GM23338 (cell line): ENCODE results near the gene PLPP6. TPM values are rescaled to one million over a fixed set of nuclear protein-coding genes. Genes with fewer than 3 reads are reported as not detected.

Experiments used
- ATAC-seq: fragments of 200-7000 bp; cut with Tn5 transposase; 3 replicates; pipeline ENCODE4 v1.9.1; 2020
- DNase-seq: peaks from one replicate; pipeline ENCODE4 v3.0.0-alpha.2; 2015; ENCODE audit warnings: low spot score
- H2AFZ ChIP-seq: fragments of 200-600 bp; sonication (generic); 2 replicates; pipeline ENCODE4 v1.8.0; 2016; ENCODE audit warnings: antibody characterized with exemption, mild to moderate bottlenecking, moderate library complexity
- H3F3A ChIP-seq: fragments of 200-600 bp; sonication (generic); replicated peaks from 2 replicates; pipeline ENCODE4 v1.8.0; 2017; ENCODE audit warnings: antibody characterized with exemption, mixed run types, low read depth
- H3K27ac ChIP-seq: fragments of 200-600 bp; sonication (generic); 2 replicates; pipeline ENCODE4 v1.6.1; 2016; ENCODE audit warnings: low read depth
- H3K27me3 ChIP-seq: fragments of 200-600 bp; sonication (generic); 2 replicates; pipeline ENCODE4 v1.8.0; 2016; ENCODE audit warnings: mild to moderate bottlenecking, mixed run types, moderate library complexity; ENCODE audit not compliant: insufficient read depth
- H3K36me3 ChIP-seq: fragments of 200-600 bp; sonication (generic); 2 replicates; pipeline ENCODE4 v1.8.0; 2016; ENCODE audit warnings: mild to moderate bottlenecking; ENCODE audit not compliant: insufficient read depth
- H3K4me1 ChIP-seq: fragments of 200-600 bp; sonication (generic); 2 replicates; pipeline ENCODE4 v1.8.0; 2016; ENCODE audit warnings: mild to moderate bottlenecking, moderate library complexity; ENCODE audit not compliant: insufficient read depth
- H3K4me2 ChIP-seq: fragments of 200-600 bp; sonication (generic); 2 replicates; pipeline ENCODE4 v1.7.1; 2017; ENCODE audit warnings: mixed run types
- H3K4me3 ChIP-seq: fragments of 200-600 bp; sonication (generic); 2 replicates; pipeline ENCODE4 v1.6.1; 2016; ENCODE audit warnings: mixed run types
- H3K79me2 ChIP-seq: fragments of 200-600 bp; sonication (generic); replicated peaks from 2 replicates; pipeline ENCODE4 v1.8.0; 2017; ENCODE audit warnings: mild to moderate bottlenecking; ENCODE audit not compliant: insufficient read depth
- H3K9me2 ChIP-seq: fragments of 200-600 bp; sonication (generic); 2 replicates; pipeline ENCODE4 v1.8.0; 2017; ENCODE audit not compliant: insufficient read depth
- H4K20me1 ChIP-seq: fragments of 200-600 bp; sonication (generic); replicated peaks from 2 replicates; pipeline ENCODE4 v1.8.0; 2017; ENCODE audit warnings: mild to moderate bottlenecking; ENCODE audit not compliant: insufficient read depth
- H3K27ac Mint-ChIP-seq: 2 replicates; pipeline ENCODE4 v1.8.0; 2020; ENCODE audit warnings: inconsistent platforms, mild to moderate bottlenecking, moderate library complexity, mixed read lengths
- H3K27me3 Mint-ChIP-seq: 3 replicates; pipeline ENCODE4 v1.8.0; 2022; ENCODE audit warnings: low read depth, mild to moderate bottlenecking, moderate library complexity, mixed read lengths, inconsistent platforms; ENCODE audit not compliant: insufficient read depth, poor library complexity
- H3K36me3 Mint-ChIP-seq: 3 replicates; pipeline ENCODE4 v1.8.0; 2021; ENCODE audit warnings: low read depth, mild to moderate bottlenecking, inconsistent platforms, moderate library complexity, mixed read lengths
- H3K4me1 Mint-ChIP-seq: 3 replicates; pipeline ENCODE4 v1.8.0; 2020; ENCODE audit warnings: mild to moderate bottlenecking, inconsistent platforms, mixed read lengths
- H3K4me3 Mint-ChIP-seq: 3 replicates; pipeline ENCODE4 v1.8.0; 2021; ENCODE audit warnings: moderate library complexity, mild to moderate bottlenecking, inconsistent platforms, mixed read lengths
- H3K9me3 Mint-ChIP-seq: 3 replicates; pipeline ENCODE4 v1.8.0; 2020; ENCODE audit warnings: moderate library complexity, mild to moderate bottlenecking, inconsistent platforms, mixed read lengths
- CREB1 ChIP-seq: fragments of 250-450 bp; sonication (Bioruptor Pico); IDR thresholded peaks from 2 replicates; pipeline ENCODE4 v1.5.0; 2020; ENCODE audit warnings: low read depth, mild to moderate bottlenecking, moderate library complexity
- EZH2 ChIP-seq: fragments of 200-600 bp; sonication (generic); IDR thresholded peaks from one replicate; pipeline ENCODE4 v1.8.0; 2017; ENCODE audit warnings: antibody characterized with exemption, mild to moderate bottlenecking, low read depth; ENCODE audit not compliant: unreplicated experiment
- EZH2phosphoT487 ChIP-seq: fragments of 200-600 bp; sonication (generic); IDR thresholded peaks from one replicate; pipeline ENCODE4 v1.8.1; 2018; ENCODE audit warnings: antibody characterized with exemption; ENCODE audit not compliant: unreplicated experiment
- JUNB ChIP-seq: IDR thresholded peaks from one replicate; pipeline ENCODE4 v1.6.1; 2016; ENCODE audit warnings: antibody characterized with exemption; ENCODE audit not compliant: unreplicated experiment
- NANOG ChIP-seq: IDR thresholded peaks from 2 replicates; pipeline ENCODE4 v1.6.1; 2016; ENCODE audit warnings: antibody characterized with exemption, borderline replicate concordance
- POLR2AphosphoS5 ChIP-seq: IDR thresholded peaks from 2 replicates; pipeline ENCODE4 v1.6.1; 2016; ENCODE audit warnings: antibody characterized with exemption, low read depth
- STAT1 ChIP-seq: IDR thresholded peaks from one replicate; pipeline ENCODE4 v1.6.1; 2016; ENCODE audit warnings: antibody characterized with exemption; ENCODE audit not compliant: unreplicated experiment
- ZNF114 ChIP-seq: fragments of 250-450 bp; sonication (Bioruptor Pico); IDR thresholded peaks from 2 replicates; pipeline ENCODE4 v1.5.0; 2020; ENCODE audit warnings: mild to moderate bottlenecking, moderate library complexity
- polyA plus RNA-seq: library from polyadenylated mRNA; unstranded; fragments of >200 nt; fragmentation: Nextera tagmentation; extraction: Ambion mirVana; gene quantifications from 2 replicates; pipeline ENCODE4 v1.2.1, GENCODE V29; 2016
- total RNA-seq: library from RNA; depleted of rRNA; stranded (reverse); fragments of >200 nt; shearing (Covaris generic); gene quantifications from 2 replicates; pipeline ENCODE4 v1.2.3, GENCODE V29; 2014
- TF ChIP-seq, protein P1 (sequence below): IDR thresholded peaks from 2 replicates; pipeline ENCODE4 v1.6.1; 2016; ENCODE audit warnings: antibody characterized with exemption
- TF ChIP-seq, protein P2 (sequence below), 2 experiments: fragments of 200-600 bp in 1 of 2; sonication (generic) in 1 of 2; conservative IDR thresholded peaks; 2 replicates each; pipeline versions ENCODE4 v1.5.1 to v1.6.1; 2016 to 2017; ENCODE audit warnings: antibody characterized with exemption in 2 of 2, low read depth in 2 of 2, mild to moderate bottlenecking in 2 of 2, moderate library complexity in 1 of 2
- TF ChIP-seq, protein P3 (sequence below): IDR thresholded peaks from one replicate; pipeline ENCODE4 v1.6.1; 2018; ENCODE audit warnings: antibody characterized with exemption; ENCODE audit not compliant: unreplicated experiment

PLPP6 gene
- total and polyA plus RNA-seq, 2 experiments from 2014 or later = 6.3 to 13.2 TPM

DNA sequence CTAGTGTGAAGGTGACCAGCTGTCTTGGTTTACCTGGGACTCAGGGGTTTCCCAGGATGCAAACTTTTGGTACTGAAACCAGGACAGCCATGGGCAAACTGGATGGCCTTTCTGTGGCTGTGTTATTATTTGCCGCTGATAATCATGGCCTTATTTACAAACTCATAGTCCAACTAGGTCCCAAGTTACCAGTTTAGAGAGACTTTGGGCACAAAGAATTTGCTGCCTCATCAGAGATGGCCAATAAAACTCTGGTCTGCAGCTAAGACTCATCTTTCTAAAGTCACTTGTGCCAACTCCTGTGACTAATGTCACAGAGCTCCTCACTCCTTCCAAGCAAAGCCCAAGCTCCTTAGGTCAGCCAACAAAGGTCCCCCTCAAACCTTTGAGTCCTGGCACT is 47.5 kb upstream of the PLPP6 start:
- Histone ChIP-seq H3K27me3 (no peaks in the 10 kb centered on the region), H3K79me2 (no peaks in the 10 kb centered on the region), H3K36me3 (no peaks in the 10 kb centered on the region), H3K9me2 (no peaks in the 10 kb centered on the region), H3K4me2 (no peak overlapping the region), H2AFZ (no peak overlapping the region), H3K4me1 (no peaks in the 10 kb centered on the region), H3K27ac (no peak overlapping the region), H3F3A (no peaks in the 10 kb centered on the region), H4K20me1 (no peaks in the 10 kb centered on the region), H3K4me3 (no peak overlapping the region)
- TF ChIP-seq, protein P1, sequence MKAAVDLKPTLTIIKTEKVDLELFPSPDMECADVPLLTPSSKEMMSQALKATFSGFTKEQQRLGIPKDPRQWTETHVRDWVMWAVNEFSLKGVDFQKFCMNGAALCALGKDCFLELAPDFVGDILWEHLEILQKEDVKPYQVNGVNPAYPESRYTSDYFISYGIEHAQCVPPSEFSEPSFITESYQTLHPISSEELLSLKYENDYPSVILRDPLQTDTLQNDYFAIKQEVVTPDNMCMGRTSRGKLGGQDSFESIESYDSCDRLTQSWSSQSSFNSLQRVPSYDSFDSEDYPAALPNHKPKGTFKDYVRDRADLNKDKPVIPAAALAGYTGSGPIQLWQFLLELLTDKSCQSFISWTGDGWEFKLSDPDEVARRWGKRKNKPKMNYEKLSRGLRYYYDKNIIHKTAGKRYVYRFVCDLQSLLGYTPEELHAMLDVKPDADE = no peak
- TF ChIP-seq STAT1 = no peak
- TF ChIP-seq EZH2phosphoT487 = no peak
- no peak for TF ChIP-seq ZNF114 (CRISPR knock-in tag)
- no peak for TF ChIP-seq POLR2AphosphoS5
- TF ChIP-seq CREB1 (CRISPR knock-in tag) = no peak
- TF ChIP-seq, protein P2, sequence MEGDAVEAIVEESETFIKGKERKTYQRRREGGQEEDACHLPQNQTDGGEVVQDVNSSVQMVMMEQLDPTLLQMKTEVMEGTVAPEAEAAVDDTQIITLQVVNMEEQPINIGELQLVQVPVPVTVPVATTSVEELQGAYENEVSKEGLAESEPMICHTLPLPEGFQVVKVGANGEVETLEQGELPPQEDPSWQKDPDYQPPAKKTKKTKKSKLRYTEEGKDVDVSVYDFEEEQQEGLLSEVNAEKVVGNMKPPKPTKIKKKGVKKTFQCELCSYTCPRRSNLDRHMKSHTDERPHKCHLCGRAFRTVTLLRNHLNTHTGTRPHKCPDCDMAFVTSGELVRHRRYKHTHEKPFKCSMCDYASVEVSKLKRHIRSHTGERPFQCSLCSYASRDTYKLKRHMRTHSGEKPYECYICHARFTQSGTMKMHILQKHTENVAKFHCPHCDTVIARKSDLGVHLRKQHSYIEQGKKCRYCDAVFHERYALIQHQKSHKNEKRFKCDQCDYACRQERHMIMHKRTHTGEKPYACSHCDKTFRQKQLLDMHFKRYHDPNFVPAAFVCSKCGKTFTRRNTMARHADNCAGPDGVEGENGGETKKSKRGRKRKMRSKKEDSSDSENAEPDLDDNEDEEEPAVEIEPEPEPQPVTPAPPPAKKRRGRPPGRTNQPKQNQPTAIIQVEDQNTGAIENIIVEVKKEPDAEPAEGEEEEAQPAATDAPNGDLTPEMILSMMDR (conservative IDR thresholded peaks at IDR 0.05; ENCODE audit: low read depth in 2 of 2) = no peak
- TF ChIP-seq, protein P3, sequence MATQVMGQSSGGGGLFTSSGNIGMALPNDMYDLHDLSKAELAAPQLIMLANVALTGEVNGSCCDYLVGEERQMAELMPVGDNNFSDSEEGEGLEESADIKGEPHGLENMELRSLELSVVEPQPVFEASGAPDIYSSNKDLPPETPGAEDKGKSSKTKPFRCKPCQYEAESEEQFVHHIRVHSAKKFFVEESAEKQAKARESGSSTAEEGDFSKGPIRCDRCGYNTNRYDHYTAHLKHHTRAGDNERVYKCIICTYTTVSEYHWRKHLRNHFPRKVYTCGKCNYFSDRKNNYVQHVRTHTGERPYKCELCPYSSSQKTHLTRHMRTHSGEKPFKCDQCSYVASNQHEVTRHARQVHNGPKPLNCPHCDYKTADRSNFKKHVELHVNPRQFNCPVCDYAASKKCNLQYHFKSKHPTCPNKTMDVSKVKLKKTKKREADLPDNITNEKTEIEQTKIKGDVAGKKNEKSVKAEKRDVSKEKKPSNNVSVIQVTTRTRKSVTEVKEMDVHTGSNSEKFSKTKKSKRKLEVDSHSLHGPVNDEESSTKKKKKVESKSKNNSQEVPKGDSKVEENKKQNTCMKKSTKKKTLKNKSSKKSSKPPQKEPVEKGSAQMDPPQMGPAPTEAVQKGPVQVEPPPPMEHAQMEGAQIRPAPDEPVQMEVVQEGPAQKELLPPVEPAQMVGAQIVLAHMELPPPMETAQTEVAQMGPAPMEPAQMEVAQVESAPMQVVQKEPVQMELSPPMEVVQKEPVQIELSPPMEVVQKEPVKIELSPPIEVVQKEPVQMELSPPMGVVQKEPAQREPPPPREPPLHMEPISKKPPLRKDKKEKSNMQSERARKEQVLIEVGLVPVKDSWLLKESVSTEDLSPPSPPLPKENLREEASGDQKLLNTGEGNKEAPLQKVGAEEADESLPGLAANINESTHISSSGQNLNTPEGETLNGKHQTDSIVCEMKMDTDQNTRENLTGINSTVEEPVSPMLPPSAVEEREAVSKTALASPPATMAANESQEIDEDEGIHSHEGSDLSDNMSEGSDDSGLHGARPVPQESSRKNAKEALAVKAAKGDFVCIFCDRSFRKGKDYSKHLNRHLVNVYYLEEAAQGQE = no peak
- Mint-ChIP-seq H3K4me1 (peaks cover 11% of the 10 kb centered on the region; the same call in 2 of the 3 replicates), H3K27ac (no peak overlapping the region; the same call in 1 of the 2 replicates), H3K36me3 (peaks cover 2% of the 10 kb centered on the region; the same call in 1 of the 3 replicates), H3K4me3 (no peak overlapping the region), H3K9me3 (peaks cover 5% of the 10 kb centered on the region; the same call in 2 of the 3 replicates), H3K27me3 (no peaks in the 10 kb centered on the region)
- DNase-seq = no peak
- ATAC-seq = no peak

DNA sequence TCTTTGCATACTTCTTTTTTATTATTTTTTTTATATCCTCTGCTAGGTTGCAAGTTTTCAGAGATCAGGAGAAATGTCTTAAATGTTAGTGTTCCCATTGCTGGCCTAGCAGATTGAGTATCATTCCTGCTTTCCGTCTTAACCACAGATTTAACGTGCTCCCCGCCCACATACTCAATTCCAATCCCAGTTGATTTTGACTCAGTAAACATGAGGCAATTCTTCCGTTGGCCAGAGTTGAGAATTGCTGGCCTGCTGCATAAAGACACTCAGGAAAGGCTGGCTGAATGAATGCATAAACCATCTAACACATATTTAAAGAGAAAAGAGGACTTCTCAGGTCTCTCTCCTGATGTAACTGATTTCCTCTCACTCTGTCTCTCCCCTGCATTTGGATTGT is 46.8 kb upstream of the PLPP6 start:
- Mint-ChIP-seq H3K4me1 (peaks cover 13% of the 10 kb centered on the region; the same call in 2 of the 3 replicates), H3K9me3 (peaks cover 5% of the 10 kb centered on the region; the same call in 2 of the 3 replicates), H3K4me3 (no peak overlapping the region), H3K27ac (no peak overlapping the region), H3K27me3 (no peaks in the 10 kb centered on the region), H3K36me3 (no peaks in the 10 kb centered on the region)
- H3K4me3 ChIP-seq = no peak overlapping the region
- no peak overlapping the region for H3K4me2 ChIP-seq
- no peaks in the 10 kb centered on the region for H4K20me1 ChIP-seq
- H3K27ac ChIP-seq = no peak overlapping the region
- H3F3A ChIP-seq = no peaks in the 10 kb centered on the region
- DNase-seq (no peak), ATAC-seq (no peak)
- H2AFZ ChIP-seq = no peak overlapping the region
- no peaks in the 10 kb centered on the region for H3K27me3 ChIP-seq
- no peaks in the 10 kb centered on the region for H3K36me3 ChIP-seq
- H3K4me1 ChIP-seq = 0 out of 2 replicates have a peak, but pooled peaks cover 2% of the 10 kb centered on the region
- no peaks in the 10 kb centered on the region for H3K79me2 ChIP-seq
- no peaks in the 10 kb centered on the region for H3K9me2 ChIP-seq
- TF ChIP-seq CREB1 (CRISPR knock-in tag) (no peak), JUNB (no peak), EZH2 (no peak), NANOG (no peak), EZH2phosphoT487 (no peak)
- TF ChIP-seq, protein P2 (conservative IDR thresholded peaks at IDR 0.05; ENCODE audit: low read depth in 2 of 2) = no peak
